H9 (cell line): ENCODE results near the gene URI1. TPM values are rescaled to one million over a fixed set of nuclear protein-coding genes. Genes with fewer than 3 reads are reported as not detected.

Experiments used
- DNase-seq: peaks from one replicate; pipeline ENCODE4 v3.0.0-alpha.2; 2017
- H2AFZ ChIP-seq: one replicate; pipeline ENCODE4 v1.6.1; 2013; ENCODE audit warnings: mild to moderate bottlenecking, low read length, control low read depth, moderate library complexity
- H2AK5ac ChIP-seq: 2 replicates; pipeline ENCODE4 v1.6.1; 2013; ENCODE audit warnings: low read length, control low read depth, mixed read lengths; ENCODE audit not compliant: insufficient read length
- H2BK120ac ChIP-seq: one replicate; pipeline ENCODE4 v1.6.1; 2013; ENCODE audit warnings: low read depth, mild to moderate bottlenecking, low read length, control low read depth, inconsistent platforms; ENCODE audit not compliant: poor library complexity, severe bottlenecking
- H2BK12ac ChIP-seq: 2 replicates; pipeline ENCODE4 v1.6.1; 2013; ENCODE audit warnings: low read length, control low read depth, mixed read lengths, low read depth; ENCODE audit not compliant: insufficient read length
- H2BK15ac ChIP-seq: 2 replicates; pipeline ENCODE4 v1.6.1; 2013; ENCODE audit warnings: low read depth, low read length, control low read depth
- H2BK20ac ChIP-seq: one replicate; pipeline ENCODE4 v1.6.1; 2013; ENCODE audit warnings: low read depth, mild to moderate bottlenecking, low read length, control low read depth, inconsistent platforms; ENCODE audit not compliant: poor library complexity, severe bottlenecking
- H2BK5ac ChIP-seq: 2 replicates; pipeline ENCODE4 v1.6.1; 2013; ENCODE audit warnings: low read length, control low read depth, mixed read lengths; ENCODE audit not compliant: insufficient read length
- H3K14ac ChIP-seq: 2 replicates; pipeline ENCODE4 v1.6.1; 2013; ENCODE audit warnings: low read length, control low read depth; ENCODE audit not compliant: insufficient read depth
- H3K18ac ChIP-seq: 2 replicates; pipeline ENCODE4 v1.6.1; 2013; ENCODE audit warnings: low read depth, mild to moderate bottlenecking, mixed read lengths, low read length, control low read depth; ENCODE audit not compliant: insufficient read length
- H3K23ac ChIP-seq: 2 replicates; pipeline ENCODE4 v1.6.1; 2013; ENCODE audit warnings: low read length, control low read depth, mixed read lengths, low read depth; ENCODE audit not compliant: insufficient read length
- H3K23me2 ChIP-seq: 2 replicates; pipeline ENCODE4 v1.6.1; 2013; ENCODE audit warnings: low read depth, mild to moderate bottlenecking, mixed read lengths, low read length, control low read depth; ENCODE audit not compliant: insufficient read length, poor library complexity, severe bottlenecking
- H3K27ac ChIP-seq: 2 replicates; pipeline ENCODE4 v1.5.1; 2013; ENCODE audit warnings: low read length, control low read depth, mixed read lengths, low read depth; ENCODE audit not compliant: insufficient read length
- H3K27me3 ChIP-seq: 2 replicates; pipeline ENCODE4 v1.6.1; 2013; ENCODE audit warnings: low read length, control low read depth, inconsistent platforms; ENCODE audit not compliant: insufficient read depth
- H3K4ac ChIP-seq: 2 replicates; pipeline ENCODE4 v1.6.1; 2013; ENCODE audit warnings: low read depth, mild to moderate bottlenecking, control low read depth, inconsistent platforms, low read length, moderate library complexity
- H3K4me1 ChIP-seq: 2 replicates; pipeline ENCODE4 v1.6.1; 2013; ENCODE audit warnings: low read length, control low read depth, inconsistent platforms; ENCODE audit not compliant: insufficient read depth
- H3K4me2 ChIP-seq: 2 replicates; pipeline ENCODE4 v1.6.1; 2013; ENCODE audit warnings: low read length, control low read depth, mixed read lengths; ENCODE audit not compliant: insufficient read length, insufficient read depth
- H3K56ac ChIP-seq: 2 replicates; pipeline ENCODE4 v1.6.1; 2013; ENCODE audit warnings: low read depth, mild to moderate bottlenecking, mixed read lengths, low read length, control low read depth; ENCODE audit not compliant: insufficient read length
- H3K79me1 ChIP-seq: 2 replicates; pipeline ENCODE4 v1.6.1; 2013; ENCODE audit warnings: low read depth, mild to moderate bottlenecking, moderate library complexity, low read length, control low read depth, inconsistent platforms; ENCODE audit not compliant: insufficient read depth, poor library complexity, severe bottlenecking
- H3K79me2 ChIP-seq: 2 replicates; pipeline ENCODE4 v1.6.1; 2013; ENCODE audit warnings: low read length, control low read depth, inconsistent platforms; ENCODE audit not compliant: insufficient read depth
- H3K9ac ChIP-seq: 2 replicates; pipeline ENCODE4 v1.6.1; 2013; ENCODE audit warnings: low read length, control low read depth, mixed read lengths; ENCODE audit not compliant: insufficient read length; ENCODE audit errors: extremely low read depth
- H3K9me3 ChIP-seq: one replicate; pipeline ENCODE4 v1.6.1; 2013; ENCODE audit warnings: low read depth, low read length, inconsistent platforms; ENCODE audit not compliant: control insufficient read depth
- H3T11ph ChIP-seq: one replicate; pipeline ENCODE4 v1.6.1; 2013; ENCODE audit warnings: mild to moderate bottlenecking, low read length, control low read depth, inconsistent platforms
- H4K20me1 ChIP-seq: one replicate; pipeline ENCODE4 v1.6.1; 2013; ENCODE audit not compliant: control insufficient read depth, insufficient read length, insufficient read depth
- H4K5ac ChIP-seq: 2 replicates; pipeline ENCODE4 v1.6.1; 2013; ENCODE audit warnings: low read depth, mild to moderate bottlenecking, mixed read lengths, low read length, control low read depth; ENCODE audit not compliant: insufficient read length
- H4K8ac ChIP-seq: replicated peaks from 2 replicates; pipeline ENCODE4 v1.6.1; 2013; ENCODE audit warnings: low read length, control low read depth, mixed read lengths, low read depth; ENCODE audit not compliant: insufficient read length
- H4K91ac ChIP-seq: 2 replicates; pipeline ENCODE4 v1.6.1; 2013; ENCODE audit warnings: low read depth, mild to moderate bottlenecking, moderate library complexity, mixed read lengths, low read length, control low read depth; ENCODE audit not compliant: insufficient read length
- H3K27ac Mint-ChIP-seq, 3 experiments: 2 replicates in 2 of 3; 3 replicates in 1 of 3; pipeline ENCODE4 v1.8.0; 2020 to 2021; ENCODE audit warnings: mixed read lengths in 3 of 3, mild to moderate bottlenecking in 1 of 3, moderate library complexity in 1 of 3
- H3K27me3 Mint-ChIP-seq: 2 replicates; pipeline ENCODE4 v1.8.0; 2021; ENCODE audit warnings: low read depth, mild to moderate bottlenecking, moderate library complexity, mixed read lengths
- H3K36me3 Mint-ChIP-seq, 3 experiments: 2 replicates in 2 of 3; 3 replicates in 1 of 3; pipeline ENCODE4 v1.8.0; 2020 to 2021; ENCODE audit warnings: low read depth in 3 of 3, mixed read lengths in 3 of 3; ENCODE audit not compliant: insufficient read depth in 1 of 3
- H3K4me1 Mint-ChIP-seq, 2 experiments: 2 replicates each; pipeline ENCODE4 v1.8.0; 2020; ENCODE audit warnings: mixed read lengths in 2 of 2
- H3K4me3 Mint-ChIP-seq, 2 experiments: 2 replicates in 1 of 2; 3 replicates in 1 of 2; pipeline ENCODE4 v1.8.0; 2020 to 2021; ENCODE audit warnings: mild to moderate bottlenecking in 2 of 2, mixed read lengths in 2 of 2, moderate library complexity in 1 of 2
- H3K9me3 Mint-ChIP-seq, 2 experiments: 2 replicates in 1 of 2; 3 replicates in 1 of 2; pipeline ENCODE4 v1.8.0; 2020; ENCODE audit warnings: mild to moderate bottlenecking in 2 of 2, mixed read lengths in 2 of 2, moderate library complexity in 1 of 2
- CTCF ChIP-seq: fragments of 200-600 bp; sonication (generic); conservative IDR thresholded peaks from 3 replicates; pipeline ENCODE4 v1.8.0; 2021; ENCODE audit warnings: antibody characterized with exemption, mild to moderate bottlenecking
- WGBS: extraction: QIAGEN DNeasy Blood & Tissue Kit; methylation state at CpG from one replicate; pipeline ENCODE4 v1.1.7; 2013; ENCODE audit warnings: missing lambda C conversion rate, low lambda C conversion rate, mixed read lengths; ENCODE audit not compliant: insufficient read length; ENCODE audit errors: extremely low coverage; 5-methylcytosine and 5-hydroxymethylcytosine counted together
- total RNA-seq: library from RNA; stranded (reverse); gene quantifications from 2 replicates; pipeline ENCODE4 v1.2.1, GENCODE V29; 2021

URI1 gene
- total RNA-seq, 1 experiment from 2014 or later, result 54.3 TPM

GRCh38 chr19:29934257-29934656 lies 7.8 kb upstream of the URI1 start:
- Histone ChIP-seq H2BK120ac (no peak overlapping the region), H3K23ac (no peak overlapping the region), H3K4me1 (no peaks in the 10 kb centered on the region), H4K5ac (no peak overlapping the region), H3K4me2 (no peak overlapping the region), H3K14ac (no peak overlapping the region), H2BK5ac (no peak overlapping the region), H2AFZ (no peak overlapping the region), H3K9me3 (no peaks in the 10 kb centered on the region), H3K79me1 (no peaks in the 10 kb centered on the region), H3K18ac (no peak overlapping the region), H4K20me1 (no peaks in the 10 kb centered on the region), H2BK20ac (no peak overlapping the region), H4K8ac (no peak overlapping the region), H3K56ac (no peak overlapping the region), H3K23me2 (no peaks in the 10 kb centered on the region), H2BK12ac (no peak overlapping the region), H3T11ph (no peak overlapping the region), H3K4ac (no peak overlapping the region), H2BK15ac (no peak overlapping the region), H3K9ac (no peak overlapping the region), H3K27me3 (no peaks in the 10 kb centered on the region), H4K91ac (no peak overlapping the region), H3K79me2 (no peaks in the 10 kb centered on the region), H2AK5ac (no peak overlapping the region), H3K27ac (no peak overlapping the region)
- WGBS, result no CpG with 5 or more reads among the region's 3 CpGs
- Mint-ChIP-seq H3K27me3 (peaks cover 15% of the 10 kb centered on the region; the same call in 1 of the 2 replicates), H3K4me3 (no peak overlapping the region), H3K27ac (no peak overlapping the region), H3K36me3 (peaks cover 0 to 14% (median 0%) of the 10 kb centered on the region in 3 experiments; a peak in 4 of 7 replicates), H3K4me1 (no peaks in the 10 kb centered on the region), H3K9me3 (peaks cover 34 to 35% of the 10 kb centered on the region in 2 experiments)
- no peak for TF ChIP-seq CTCF
- no peak for DNase-seq
